Panc1 (cell line): Measurements from ENCODE around the gene BRIX1. TPM values are rescaled to one million over a fixed set of nuclear protein-coding genes. Genes with fewer than 3 reads are reported as not detected.

Experiments used
- ATAC-seq: fragments of 200-7000 bp; cut with Tn5 transposase; 2 replicates; pipeline ENCODE4 v1.9.1; 2020; ENCODE audit warnings: mild to moderate bottlenecking, moderate library complexity
- BruUV-seq: library from RNA; stranded (reverse); fragments of 400-500 nt; replicated peaks from 2 replicates; lab custom pipeline; 2021; lab: Mats Ljungman, UMichigan
- CTCF ChIA-PET: fragments of 300-600 bp; sonication (Branson Sonifier 250); formaldehyde crosslinking; loops from one replicate; lab custom pipeline; 2022; ENCODE audit warnings: antibody characterized with exemption; lab: Charles Lee
- POLR2A ChIA-PET: fragments of 300-600 bp; sonication (Branson Sonifier 250); formaldehyde crosslinking; loops from one replicate; lab custom pipeline; 2022; ENCODE audit warnings: antibody characterized with exemption; lab: Charles Lee
- DNase-seq: peaks from one replicate; pipeline ENCODE4 v3.0.0-alpha.2; 2010; ENCODE audit warnings: low read depth, low spot score
- H3K27ac ChIP-seq: 2 replicates; pipeline ENCODE4 v1.5.1; 2011; ENCODE audit warnings: mild to moderate bottlenecking, low read length, inconsistent platforms
- H3K27me3 ChIP-seq: fragments of 200-500 bp; sonication (Bioruptor generic); 2 replicates; pipeline ENCODE4 v1.6.0; 2014; ENCODE audit warnings: low read length, inconsistent platforms; ENCODE audit not compliant: control insufficient read depth, insufficient read depth
- H3K36me3 ChIP-seq: fragments of 200-500 bp; sonication (Bioruptor generic); 2 replicates; pipeline ENCODE4 v1.5.1; 2014; ENCODE audit warnings: inconsistent platforms, mild to moderate bottlenecking, low read length, moderate library complexity; ENCODE audit not compliant: control insufficient read depth, insufficient read depth
- H3K4me1 ChIP-seq: 2 replicates; pipeline ENCODE4 v1.5.1; 2011; ENCODE audit warnings: inconsistent platforms, mild to moderate bottlenecking, low read length, moderate library complexity; ENCODE audit not compliant: control insufficient read depth, insufficient read depth
- H3K4me3 ChIP-seq, 2 experiments: 2 replicates each; pipeline ENCODE4 v1.5.1; 2011 to 2012; ENCODE audit warnings: low read depth in 2 of 2, low read length in 2 of 2, mild to moderate bottlenecking in 2 of 2, inconsistent platforms in 1 of 2, moderate library complexity in 1 of 2
- H3K9me3 ChIP-seq: fragments of 200-500 bp; sonication (Bioruptor generic); 2 replicates; pipeline ENCODE4 v1.5.1; 2014; ENCODE audit warnings: low read depth, mild to moderate bottlenecking, inconsistent platforms, low read length, moderate library complexity; ENCODE audit not compliant: control insufficient read depth, insufficient read depth
- POLR2AphosphoS5 ChIP-seq: IDR thresholded peaks from 2 replicates; pipeline ENCODE4 v1.6.1; 2012; ENCODE audit warnings: mild to moderate bottlenecking, low read depth, low read length, moderate library complexity
- REST ChIP-seq, 2 experiments: IDR thresholded peaks; 2 replicates each; pipeline ENCODE4 v1.6.1; 2011 to 2012; ENCODE audit warnings: low read depth in 2 of 2, control low read depth in 1 of 2, low read length in 1 of 2, mild to moderate bottlenecking in 1 of 2, moderate library complexity in 1 of 2; ENCODE audit not compliant: insufficient read depth in 1 of 2
- SIN3A ChIP-seq: IDR thresholded peaks from 2 replicates; pipeline ENCODE4 v1.6.1; 2012; ENCODE audit warnings: low read depth, mild to moderate bottlenecking, low read length, moderate library complexity, borderline replicate concordance; ENCODE audit not compliant: insufficient read depth
- TCF7L2 ChIP-seq: IDR thresholded peaks from 2 replicates; pipeline ENCODE4 v1.6.1; 2011; ENCODE audit warnings: mild to moderate bottlenecking, low read depth, low read length, inconsistent platforms
- in situ Hi-C: cut with HindIII; loops from 2 replicates; pipeline ENCODE4 v1.10.0; 2016; ENCODE audit warnings: low sequenced_read_pairs, low pct_unique_long_range_greater_than_20kb
- intact Hi-C: fragments of 100-400 bp; cut with micrococcal nuclease; formaldehyde crosslinking; loops from one replicate; pipeline ENCODE4 v1.10.0; 2022; ENCODE audit not compliant: unreplicated experiment
- total RNA-seq: library from RNA; stranded (reverse); gene quantifications from one replicate; pipeline ENCODE4 v1.2.1, GENCODE V29; 2021; ENCODE audit not compliant: unreplicated experiment
- TF ChIP-seq, protein P1 (sequence below): fragments of 450-650 bp; IDR thresholded peaks from 2 replicates; pipeline ENCODE4 v1.5.1; 2017; ENCODE audit warnings: mild to moderate bottlenecking

Gene BRIX1
- total RNA-seq, 1 experiment from 2014 or later = 46.6 TPM

GRCh38 chr5:34959323-34959722 lies 43.8 kb downstream of the BRIX1 start:
- POLR2A ChIA-PET = no interaction called here
- BruUV-seq = no TSS peak

GRCh38 chr5:34967540-34967939 lies 52.0 kb downstream of the BRIX1 start:
- ATAC-seq (no peak), DNase-seq (no peak)
- Histone ChIP-seq H3K27me3 (no peaks in the 10 kb centered on the region), H3K4me3 (no peak overlapping the region), H3K36me3 (no peaks in the 10 kb centered on the region), H3K27ac (no peak overlapping the region), H3K9me3 (no peaks in the 10 kb centered on the region), H3K4me1 (no peaks in the 10 kb centered on the region)
- TF ChIP-seq REST (IDR thresholded peaks at IDR 0.05; ENCODE audit: insufficient read depth in 1 of 2, low read depth in 2 of 2, low read length in 1 of 2) (no peak), SIN3A (no peak), TCF7L2 (no peak), POLR2AphosphoS5 (no peak)
- TF ChIP-seq, protein P1, sequence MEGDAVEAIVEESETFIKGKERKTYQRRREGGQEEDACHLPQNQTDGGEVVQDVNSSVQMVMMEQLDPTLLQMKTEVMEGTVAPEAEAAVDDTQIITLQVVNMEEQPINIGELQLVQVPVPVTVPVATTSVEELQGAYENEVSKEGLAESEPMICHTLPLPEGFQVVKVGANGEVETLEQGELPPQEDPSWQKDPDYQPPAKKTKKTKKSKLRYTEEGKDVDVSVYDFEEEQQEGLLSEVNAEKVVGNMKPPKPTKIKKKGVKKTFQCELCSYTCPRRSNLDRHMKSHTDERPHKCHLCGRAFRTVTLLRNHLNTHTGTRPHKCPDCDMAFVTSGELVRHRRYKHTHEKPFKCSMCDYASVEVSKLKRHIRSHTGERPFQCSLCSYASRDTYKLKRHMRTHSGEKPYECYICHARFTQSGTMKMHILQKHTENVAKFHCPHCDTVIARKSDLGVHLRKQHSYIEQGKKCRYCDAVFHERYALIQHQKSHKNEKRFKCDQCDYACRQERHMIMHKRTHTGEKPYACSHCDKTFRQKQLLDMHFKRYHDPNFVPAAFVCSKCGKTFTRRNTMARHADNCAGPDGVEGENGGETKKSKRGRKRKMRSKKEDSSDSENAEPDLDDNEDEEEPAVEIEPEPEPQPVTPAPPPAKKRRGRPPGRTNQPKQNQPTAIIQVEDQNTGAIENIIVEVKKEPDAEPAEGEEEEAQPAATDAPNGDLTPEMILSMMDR = no peak
- CTCF ChIA-PET = no interaction called here
- in situ Hi-C loops (no loop called here), intact Hi-C loops (no loop called here)
- POLR2A ChIA-PET = no interaction called here
- no TSS peak for BruUV-seq

More at GRCh38 chr5:34959323-34959722, 43.8 kb downstream of the BRIX1 start:
- in situ Hi-C loops = no loop called here
- CTCF ChIA-PET = no interaction called here
- Histone ChIP-seq H3K27me3 (no peaks in the 10 kb centered on the region), H3K36me3 (peaks cover 11% of the 10 kb centered on the region; the same call in 1 of the 2 replicates), H3K4me3 (no peak overlapping the region), H3K27ac (no peak overlapping the region), H3K9me3 (no peaks in the 10 kb centered on the region), H3K4me1 (no peaks in the 10 kb centered on the region)
- ATAC-seq = no peak
- intact Hi-C loops = loop anchor here (5.0 kb wide), 1 partner anchor 43 kb away; no protein-coding TSS in a partner anchor
- TF ChIP-seq SIN3A (no peak), POLR2AphosphoS5 (no peak), TCF7L2 (no peak), REST (IDR thresholded peaks at IDR 0.05; ENCODE audit: insufficient read depth in 1 of 2, low read depth in 2 of 2, low read length in 1 of 2) (no peak)
- TF ChIP-seq, protein P1 = no peak
- DNase-seq = no peak
